ENCODE results near the gene IGSF5.

Gene IGSF5

DNA sequence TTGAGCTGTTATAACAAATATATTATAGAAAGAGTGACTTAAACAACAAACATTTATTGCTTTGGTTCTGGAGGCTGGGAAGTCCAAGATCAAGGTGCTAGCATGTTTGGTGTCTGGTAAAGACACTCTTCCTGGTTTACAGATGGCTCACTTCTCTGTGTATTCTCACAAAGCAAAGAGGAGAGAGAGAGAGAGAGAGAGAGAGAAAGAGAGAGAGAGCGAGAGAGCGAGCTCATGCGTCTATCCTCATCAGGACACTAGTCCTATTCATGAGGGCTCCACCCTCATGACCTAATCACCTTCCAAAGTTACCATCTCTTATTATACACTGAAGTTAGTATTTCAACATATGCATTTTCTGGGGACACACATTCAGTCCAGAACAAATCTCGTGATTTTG is 89.6 kb downstream of the IGSF5 start:
- no peak for DNase-seq (ENCODE audit: low spot score)

DNA sequence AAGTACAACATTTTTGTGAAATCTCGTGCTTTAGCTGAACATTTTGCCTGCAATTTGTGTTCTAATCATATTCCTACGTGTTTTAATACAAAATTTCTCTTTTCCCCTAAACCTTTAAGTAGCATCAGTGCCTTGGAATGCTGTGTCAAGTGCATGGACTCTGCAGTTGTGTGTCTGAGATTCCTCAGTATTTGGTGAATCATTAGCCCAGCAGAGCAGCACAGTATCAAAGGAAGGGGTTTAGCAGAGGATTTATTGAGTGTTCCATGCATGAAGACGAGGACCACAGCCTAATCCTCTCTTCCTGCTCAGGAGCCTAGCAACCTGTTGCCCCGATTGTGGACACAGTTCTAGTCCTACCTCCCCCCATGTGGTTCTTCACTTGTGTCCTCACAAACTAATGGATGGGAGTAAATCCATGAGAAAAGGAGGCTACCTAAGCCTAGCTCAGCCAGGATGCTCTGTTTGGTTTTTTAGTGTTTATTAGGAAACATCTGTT is 92.9 kb downstream of the IGSF5 start:
- no peak for DNase-seq (ENCODE audit: low spot score)

DNA sequence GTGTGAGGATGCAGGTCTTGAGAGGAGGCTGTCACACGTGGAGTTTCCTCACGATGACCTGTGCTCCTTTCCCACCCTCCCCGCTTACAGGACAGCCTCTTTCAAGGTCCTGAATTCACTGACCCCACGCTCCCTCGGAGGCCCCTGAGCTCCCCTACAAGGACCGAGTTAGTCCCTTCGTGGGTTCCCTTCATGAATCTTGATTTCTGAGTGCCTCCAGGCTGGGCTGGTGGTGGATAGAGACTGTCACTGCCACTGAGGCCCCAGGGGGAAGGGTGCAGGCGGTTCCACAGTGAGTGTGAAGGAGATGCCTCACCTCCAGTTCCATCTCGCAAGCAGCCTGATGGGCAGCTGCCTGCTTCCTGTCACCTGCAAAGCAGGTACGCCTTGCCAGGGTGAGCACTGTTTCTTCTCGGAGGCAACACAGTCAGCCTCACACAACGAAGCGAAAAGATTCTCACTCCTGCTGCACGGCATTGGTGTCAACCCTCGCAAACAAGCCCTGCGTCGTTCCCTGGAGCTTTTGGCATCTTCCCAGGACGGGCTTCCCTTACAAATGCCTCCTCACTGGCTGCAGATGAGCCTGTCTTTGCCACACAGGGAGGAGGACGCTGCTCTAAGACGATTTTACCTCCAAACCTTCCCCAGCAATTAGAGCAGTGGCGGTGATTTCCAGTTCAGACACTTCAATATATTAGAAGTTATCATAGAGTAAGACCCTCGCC is 95.6 kb downstream of the IGSF5 start:
- DNase-seq (ENCODE audit: low spot score): no peak

DNA sequence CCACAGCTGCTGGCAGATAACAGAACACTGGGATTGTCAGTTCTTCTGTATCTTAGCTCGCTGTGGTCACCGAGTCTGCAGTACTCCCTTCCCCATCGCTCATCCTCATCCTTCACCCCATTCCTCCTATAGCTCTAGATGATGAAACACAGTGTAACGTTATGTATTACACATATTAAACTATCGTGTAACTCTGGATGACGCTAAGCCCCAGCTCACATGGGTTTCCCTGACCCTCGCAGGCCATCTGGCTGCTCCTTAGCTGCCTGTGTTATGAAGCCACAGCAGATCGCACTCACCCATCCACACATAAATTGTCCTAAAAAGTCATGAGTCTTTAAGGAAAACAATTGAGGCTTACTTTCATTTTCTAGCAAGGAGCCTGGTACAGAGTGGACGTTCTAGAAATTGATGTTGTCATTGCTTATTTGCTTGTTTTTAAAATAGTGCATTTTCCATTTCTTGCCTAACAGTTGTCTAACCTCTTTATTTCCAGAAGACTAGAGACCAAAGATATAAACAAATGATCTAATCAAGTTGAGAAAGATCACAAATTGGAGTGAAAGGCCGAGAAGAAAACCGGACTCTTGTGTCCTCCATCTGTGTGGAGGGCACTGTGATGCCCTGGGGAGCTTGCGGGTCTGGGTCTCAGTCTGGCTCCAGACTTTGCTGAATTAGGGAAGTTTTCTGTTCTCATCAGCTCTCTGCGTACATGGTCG is 97.9 kb downstream of the IGSF5 start:
- DNase-seq (ENCODE audit: low spot score): no peak

DNA sequence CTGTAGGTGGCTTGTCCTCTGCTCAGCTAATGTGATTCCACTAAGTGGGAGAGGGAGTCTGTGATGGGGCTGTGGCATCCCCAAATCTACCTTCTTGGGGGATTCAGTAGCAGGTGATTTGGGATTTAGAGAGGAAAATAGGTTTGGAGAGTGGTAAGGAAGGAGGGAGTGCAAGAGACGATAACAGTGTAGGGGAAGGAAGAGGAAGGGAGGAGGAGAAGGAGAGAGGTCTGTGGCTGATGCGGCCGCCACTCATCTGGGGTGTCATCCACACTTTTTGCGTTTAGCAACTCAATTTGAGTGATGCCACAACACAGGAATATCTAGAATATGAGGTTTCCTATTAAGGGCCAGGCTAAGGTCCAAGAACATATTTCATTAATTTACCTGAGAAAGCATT is 98.5 kb downstream of the IGSF5 start:
- no peak for DNase-seq (ENCODE audit: low spot score)

DNA sequence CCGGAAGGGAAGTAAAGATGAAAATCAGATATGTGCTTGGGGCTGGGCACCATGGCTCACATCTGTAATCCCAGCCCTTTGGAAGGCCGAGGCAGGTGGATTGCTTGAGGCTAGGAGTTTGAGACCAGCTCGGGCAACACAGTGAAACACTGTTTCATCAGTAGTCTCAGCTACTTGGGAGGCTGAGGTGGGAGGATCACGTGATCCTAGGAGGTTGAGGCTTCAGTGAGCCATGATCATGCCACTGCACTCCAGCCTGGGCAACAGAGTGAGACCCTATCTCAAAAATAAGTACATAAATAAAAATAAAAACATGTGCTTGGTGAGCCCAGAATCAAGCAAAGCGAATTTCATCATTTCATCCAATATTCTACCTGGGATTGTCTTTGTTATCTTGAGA is 98.9 kb downstream of the IGSF5 start:
- no peak for DNase-seq (ENCODE audit: low spot score)

DNA sequence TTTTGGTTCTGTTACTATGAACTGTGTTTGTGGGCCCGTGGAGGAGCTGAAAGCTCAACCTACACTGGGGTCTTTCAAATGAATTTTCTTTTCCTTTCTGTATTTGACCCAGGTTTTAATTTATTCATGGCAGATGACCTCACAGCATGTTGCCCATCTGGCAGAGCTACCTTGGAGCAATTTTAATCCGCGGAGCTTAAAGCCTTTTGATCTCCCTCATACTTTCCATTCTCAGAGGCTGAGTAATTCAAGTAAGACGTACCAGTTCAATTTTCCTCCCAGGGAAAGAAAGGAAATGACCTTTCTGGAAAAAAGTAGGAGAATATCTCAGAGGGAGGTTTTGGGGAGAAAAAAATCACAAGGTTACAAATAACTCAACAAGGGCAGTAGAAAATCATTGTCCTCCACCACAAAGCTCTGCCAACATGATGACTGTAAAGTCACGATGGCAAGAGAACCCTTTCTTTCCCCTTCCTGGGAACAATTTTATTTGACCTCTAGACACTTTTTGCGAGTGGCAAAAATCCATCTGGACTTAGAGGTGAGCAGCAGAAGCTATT is 100.7 kb downstream of the IGSF5 start:
- no peak for DNase-seq (ENCODE audit: low spot score)

DNA sequence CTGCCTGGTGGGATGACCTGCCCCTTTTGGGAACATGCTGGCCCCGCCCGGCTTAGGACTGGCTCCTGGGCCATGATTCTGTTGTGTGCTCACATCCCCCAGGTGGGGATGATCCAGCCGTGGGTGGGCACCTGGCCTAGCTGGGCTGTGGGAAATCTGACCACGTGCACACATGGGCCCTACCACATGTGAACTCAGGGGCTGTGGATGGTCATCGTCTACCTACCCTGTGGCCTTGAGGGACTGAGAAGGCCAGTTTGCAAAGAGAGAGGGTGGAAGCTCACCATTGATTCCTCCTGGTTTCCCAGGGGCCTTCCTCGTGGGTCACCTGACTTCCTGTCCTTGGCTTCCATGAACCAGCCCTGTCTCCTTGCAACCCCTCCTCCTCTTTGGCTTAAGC is 102.9 kb downstream of the IGSF5 start:
- DNase-seq (ENCODE audit: low spot score): no peak

DNA sequence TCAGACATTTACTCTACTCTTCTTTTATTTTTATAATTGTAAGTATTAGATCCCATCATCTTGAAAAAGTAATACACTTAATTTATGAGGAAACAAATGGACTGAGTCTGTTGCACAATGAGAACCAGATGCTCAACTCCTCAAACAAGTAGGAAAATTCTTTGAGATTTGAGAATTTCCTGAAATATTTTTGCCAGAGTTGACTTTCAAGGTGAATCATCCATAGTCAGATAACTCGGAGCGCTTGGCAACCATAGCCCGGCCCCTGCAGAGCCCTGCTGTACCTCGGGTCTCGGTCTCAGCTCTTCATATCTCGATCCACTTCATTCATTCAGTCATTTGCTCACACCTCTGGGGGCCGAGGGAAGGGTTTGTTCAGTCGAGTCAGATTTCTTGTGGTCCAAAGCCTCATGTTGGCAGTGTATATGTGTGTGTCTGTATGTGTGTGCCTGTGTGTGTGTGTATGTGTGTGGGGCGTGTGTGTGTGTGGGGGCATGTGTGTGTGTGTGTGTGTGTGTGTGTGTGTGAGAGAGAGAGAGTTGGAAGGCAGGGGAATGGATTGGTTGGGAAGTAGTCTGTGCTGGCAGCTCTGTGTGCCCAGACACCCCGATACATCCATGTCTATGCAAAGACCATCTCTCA is 104.2 kb downstream of the IGSF5 start:
- no peak for DNase-seq (ENCODE audit: low spot score)

DNA sequence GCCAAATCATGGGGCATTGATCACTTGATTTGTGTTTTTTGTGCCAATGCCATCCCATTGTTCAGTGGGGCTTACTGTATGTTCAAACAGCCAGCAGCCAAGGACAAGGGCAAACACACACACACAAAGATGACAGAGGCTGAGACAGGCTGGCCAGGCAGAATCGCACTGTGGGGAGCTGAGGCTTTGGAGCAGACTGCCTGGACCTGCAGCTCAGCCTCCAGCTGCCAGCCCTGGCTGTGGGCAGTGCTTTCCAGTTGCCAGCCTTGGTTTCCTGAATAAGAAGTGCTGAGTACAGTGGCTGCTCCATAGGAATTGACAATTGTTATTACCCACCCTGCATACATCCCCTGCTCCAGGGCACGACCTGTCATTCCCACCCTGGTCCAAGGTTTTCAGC is 105.3 kb downstream of the IGSF5 start:
- DNase-seq (ENCODE audit: low spot score): no peak

DNA sequence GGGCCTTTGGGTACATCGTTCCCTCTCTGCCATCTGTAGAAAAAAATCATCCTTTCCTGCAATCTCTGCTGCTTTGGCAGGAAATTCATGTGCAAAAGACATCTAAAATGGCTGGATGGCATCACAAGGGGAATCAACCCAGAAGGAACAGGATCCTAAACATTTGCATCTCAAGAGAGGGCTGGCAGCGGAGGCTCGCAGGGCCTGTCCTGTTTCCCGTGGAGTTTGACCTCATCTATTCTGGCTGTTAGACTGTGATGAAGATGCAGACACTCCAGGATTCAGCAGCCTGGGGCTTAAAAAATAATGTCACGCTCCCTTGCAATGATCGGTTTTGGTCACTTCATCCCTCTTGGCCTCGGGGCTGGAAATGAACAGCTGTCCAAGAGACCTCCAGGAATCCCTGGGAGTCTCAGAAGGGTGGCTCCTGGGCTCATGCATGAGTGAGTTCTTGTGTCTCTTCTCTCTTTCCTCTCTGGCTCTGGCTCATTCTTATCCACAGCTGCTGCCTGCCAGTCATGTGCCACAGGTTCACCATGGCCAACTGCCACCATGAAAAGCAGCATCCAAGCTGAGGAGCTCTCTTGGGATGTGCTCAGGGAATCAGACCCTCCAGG is 106.1 kb downstream of the IGSF5 start:
- DNase-seq (ENCODE audit: low spot score): no peak

Measured in left forelimb (tissue), 1 donor.